K562 treated with DMSO at 1 percent for 24 hours (cell line): ENCODE measurements around the gene MT1M. TPM values are rescaled to one million over a fixed set of nuclear protein-coding genes. Genes with fewer than 3 reads are reported as not detected.

Source experiments
- total RNA-seq: library from RNA; unstranded; fragments of 300-600 nt; gene quantifications from 2 replicates; pipeline ENCODE4 v1.2.3, GENCODE V29; 2022; ENCODE audit warnings: low read depth; ENCODE audit not compliant: insufficient read depth

MT1M gene
- total RNA-seq: not detected in 2 replicates

GRCh38 chr16:56632156-56632847, at the start of gene MT1M:
MT1M (plus strand) TSS chr16:56632659; CDS start chr16:56632732, 73 bp downstream.

GRCh38 chr16:56589141-56590039, 43.1 kb upstream of the MT1M start, which contains the start of gene MT3:
MT3 (plus strand) TSS chr16:56589528; CDS start chr16:56589591, 63 bp downstream.

GRCh38 chr16:56608043-56608875, 24.2 kb upstream of the MT1M start, which contains the start of gene MT2A:
MT2A (plus strand) TSS chr16:56608584; CDS start chr16:56608656, 72 bp downstream.

GRCh38 chr16:56625140-56625942, 7.1 kb upstream of the MT1M start, which contains the start of gene MT1E:
MT1E (plus strand) TSS chr16:56625781; CDS start chr16:56625852, 71 bp downstream.

GRCh38 chr16:56637814-56638750, 5.6 kb downstream of the MT1M start, which contains the start of gene MT1A:
MT1A (plus strand) TSS chr16:56638666; CDS start chr16:56638739, 73 bp downstream.

GRCh38 chr16:56651586-56651985, 19.1 kb downstream of the MT1M start, which contains the start of gene MT1B:
MT1B (plus strand) TSS chr16:56651886; CDS start chr16:56651954, 68 bp downstream.

GRCh38 chr16:56657555-56658326, 25.3 kb downstream of the MT1M start, which contains the start of gene MT1F:
MT1F (plus strand) TSS chr16:56657959; CDS start chr16:56658059, 100 bp downstream.

GRCh38 chr16:56667581-56668571, 35.4 kb downstream of the MT1M start, which contains the start of gene MT1G:
MT1G (minus strand) TSS chr16:56668065; CDS start chr16:56667993, 72 bp downstream.

GRCh38 chr16:56669005-56669839, 36.8 kb downstream of the MT1M start, which contains the start of gene MT1H:
MT1H (plus strand) TSS chr16:56669814; CDS start chr16:56669885, 71 bp downstream.

GRCh38 chr16:56681939-56682702, 49.7 kb downstream of the MT1M start, which contains the start of gene MT1X:
MT1X (plus strand) TSS chr16:56682470; CDS start chr16:56682541, 71 bp downstream.

Other genes with a start within 250 kb of the MT1M start
- 103 and 111 TPM in 2 replicates for gene AMFR, start 207.1 kb upstream of the MT1M start, total RNA-seq
- 69.4 and 82.9 TPM in 2 replicates for gene NUDT21, start 181.3 kb upstream of the MT1M start, total RNA-seq
- gene OGFOD1, start 181.1 kb upstream of the MT1M start, total RNA-seq: 19.0 and 26.1 TPM in 2 replicates
- 19.5 and 21.9 TPM in 2 replicates for gene BBS2, start 112.6 kb upstream of the MT1M start, total RNA-seq
- not detected in 2 replicates for gene MT4, start 67.6 kb upstream of the MT1M start, total RNA-seq
- not detected in 2 replicates for gene MT3, start 43.1 kb upstream of the MT1M start, total RNA-seq
- gene MT2A, start 24.1 kb upstream of the MT1M start, total RNA-seq: 22.5 and 28.1 TPM in 2 replicates
- not detected in 2 replicates for gene MT1E, start 6.9 kb upstream of the MT1M start, total RNA-seq
- not detected in 2 replicates for gene MT1A, start 6.0 kb downstream of the MT1M start, total RNA-seq
- not detected in 2 replicates for gene MT1B, start 19.2 kb downstream of the MT1M start, total RNA-seq
- gene MT1F, start 25.3 kb downstream of the MT1M start, total RNA-seq: not detected in 2 replicates
- gene MT1G, start 35.4 kb downstream of the MT1M start, total RNA-seq: 2.8 TPM in 1 of 2 replicates, not detected in the other
- gene MT1H, start 37.2 kb downstream of the MT1M start, total RNA-seq: not detected in 2 replicates
- gene MT1X, start 49.8 kb downstream of the MT1M start, total RNA-seq: 11.5 and 27.6 TPM in 2 replicates
- gene NUP93, start 97.5 kb downstream of the MT1M start, total RNA-seq: 57.2 and 57.3 TPM in 2 replicates
- not detected in 2 replicates for gene SLC12A3, start 232.5 kb downstream of the MT1M start, total RNA-seq